Type B pancreatic cell (in vitro differentiated cells): ENCODE data around the gene ADCY5. TPM values are rescaled to one million over a fixed set of nuclear protein-coding genes. Genes with fewer than 3 reads are reported as not detected.

ENCODE experiments used
- DNase-seq: peaks from one replicate; pipeline ENCODE4 v3.0.0; 2021; ENCODE audit warnings: mixed read lengths; ENCODE audit not compliant: unreplicated experiment; ENCODE audit errors: extremely low spot score
- H3K27ac Mint-ChIP-seq: 2 replicates; pipeline ENCODE4 v1.8.0; 2021; ENCODE audit warnings: mild to moderate bottlenecking, mixed read lengths
- H3K27me3 Mint-ChIP-seq: 2 replicates; pipeline ENCODE4 v1.8.0; 2021; ENCODE audit warnings: mixed read lengths
- H3K36me3 Mint-ChIP-seq: 2 replicates; pipeline ENCODE4 v1.8.0; 2021; ENCODE audit warnings: mixed read lengths
- H3K4me1 Mint-ChIP-seq: one replicate; pipeline ENCODE4 v1.8.0; 2021; ENCODE audit warnings: mixed read lengths; ENCODE audit not compliant: unreplicated experiment
- H3K4me3 Mint-ChIP-seq: 2 replicates; pipeline ENCODE4 v1.8.0; 2021; ENCODE audit warnings: mild to moderate bottlenecking, mixed read lengths
- H3K9me3 Mint-ChIP-seq: 2 replicates; pipeline ENCODE4 v1.8.0; 2021; ENCODE audit warnings: mixed read lengths
- total RNA-seq: library from RNA; stranded (reverse); gene quantifications from 2 replicates; pipeline ENCODE4 v1.2.1, GENCODE V29; 2021; ENCODE audit warnings: low replicate concordance
- TF ChIP-seq, protein P1 (sequence below): fragments of 200-600 bp; sonication (generic); conservative IDR thresholded peaks from 2 replicates; pipeline ENCODE4 v1.5.0; 2021; ENCODE audit warnings: antibody characterized with exemption, mild to moderate bottlenecking

The ADCY5 gene
- total RNA-seq, 1 donor from 2014 or later: 9.1 TPM

DNA sequence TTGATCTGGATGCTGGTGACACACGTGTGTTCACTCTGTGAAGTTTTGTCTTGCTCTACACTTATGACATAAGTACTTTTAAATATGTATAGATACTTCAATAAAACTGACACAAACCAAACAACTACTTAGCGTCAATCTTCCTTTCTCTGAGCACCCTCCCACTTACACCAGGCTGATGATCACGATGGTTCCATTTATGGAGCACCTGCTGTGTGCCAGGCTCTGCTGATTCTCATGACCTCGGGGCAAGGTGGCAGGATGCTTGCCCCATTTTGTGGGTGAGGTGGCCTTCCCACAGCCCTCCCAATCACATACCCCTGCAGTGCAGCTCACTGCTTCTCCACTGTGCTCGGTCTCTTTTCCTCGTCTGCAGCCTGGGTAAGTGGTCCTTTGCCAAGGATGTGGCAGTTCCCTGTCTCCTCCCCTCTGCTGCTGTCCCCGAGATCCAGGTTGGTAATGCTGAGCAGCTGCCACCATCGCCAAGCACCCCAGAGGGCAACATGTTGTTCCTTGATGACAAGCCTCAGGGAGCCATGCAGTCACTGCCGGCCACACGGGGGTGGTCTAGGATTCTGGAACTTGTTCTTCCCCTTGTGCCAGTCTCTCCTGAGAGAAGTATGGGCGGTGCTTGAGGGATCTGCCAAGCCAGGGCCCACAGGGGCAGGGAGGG, 20.6 kb upstream of the ADCY5 start:
- Mint-ChIP-seq H3K27me3 (peaks cover 3% of the 10 kb centered on the region), H3K9me3 (no peaks in the 10 kb centered on the region), H3K4me1 (peaks cover 8% of the 10 kb centered on the region), H3K4me3 (no peak overlapping the region), H3K27ac (no peak overlapping the region), H3K36me3 (no peaks in the 10 kb centered on the region)
- TF ChIP-seq, protein P1, sequence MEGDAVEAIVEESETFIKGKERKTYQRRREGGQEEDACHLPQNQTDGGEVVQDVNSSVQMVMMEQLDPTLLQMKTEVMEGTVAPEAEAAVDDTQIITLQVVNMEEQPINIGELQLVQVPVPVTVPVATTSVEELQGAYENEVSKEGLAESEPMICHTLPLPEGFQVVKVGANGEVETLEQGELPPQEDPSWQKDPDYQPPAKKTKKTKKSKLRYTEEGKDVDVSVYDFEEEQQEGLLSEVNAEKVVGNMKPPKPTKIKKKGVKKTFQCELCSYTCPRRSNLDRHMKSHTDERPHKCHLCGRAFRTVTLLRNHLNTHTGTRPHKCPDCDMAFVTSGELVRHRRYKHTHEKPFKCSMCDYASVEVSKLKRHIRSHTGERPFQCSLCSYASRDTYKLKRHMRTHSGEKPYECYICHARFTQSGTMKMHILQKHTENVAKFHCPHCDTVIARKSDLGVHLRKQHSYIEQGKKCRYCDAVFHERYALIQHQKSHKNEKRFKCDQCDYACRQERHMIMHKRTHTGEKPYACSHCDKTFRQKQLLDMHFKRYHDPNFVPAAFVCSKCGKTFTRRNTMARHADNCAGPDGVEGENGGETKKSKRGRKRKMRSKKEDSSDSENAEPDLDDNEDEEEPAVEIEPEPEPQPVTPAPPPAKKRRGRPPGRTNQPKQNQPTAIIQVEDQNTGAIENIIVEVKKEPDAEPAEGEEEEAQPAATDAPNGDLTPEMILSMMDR: no peak
- no peak for DNase-seq

DNA sequence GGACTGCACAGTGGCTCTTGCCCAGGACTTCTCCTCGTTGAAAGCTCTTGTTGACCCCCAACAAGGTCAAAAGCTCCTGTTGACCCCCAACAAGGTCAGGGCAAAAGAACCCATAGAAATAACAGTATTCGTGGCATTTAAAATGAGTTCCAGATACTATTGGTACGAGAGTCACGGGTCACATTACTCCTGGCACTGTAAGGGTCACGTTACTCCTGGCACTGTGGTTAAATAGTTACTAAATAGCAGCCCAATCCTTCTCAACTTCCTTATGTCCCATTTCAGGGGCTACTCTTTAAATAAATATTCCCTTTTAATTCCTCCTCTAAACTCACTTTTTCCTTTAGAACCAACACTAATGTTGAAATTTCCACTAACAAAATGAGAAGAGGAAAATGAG, 18.2 kb upstream of the ADCY5 start:
- Mint-ChIP-seq H3K9me3 (no peaks in the 10 kb centered on the region), H3K4me1 (peaks cover 8% of the 10 kb centered on the region), H3K4me3 (no peak overlapping the region), H3K27ac (no peak overlapping the region), H3K36me3 (no peaks in the 10 kb centered on the region), H3K27me3 (peaks cover 10% of the 10 kb centered on the region)
- TF ChIP-seq, protein P1: no peak
- DNase-seq: no peak

DNA sequence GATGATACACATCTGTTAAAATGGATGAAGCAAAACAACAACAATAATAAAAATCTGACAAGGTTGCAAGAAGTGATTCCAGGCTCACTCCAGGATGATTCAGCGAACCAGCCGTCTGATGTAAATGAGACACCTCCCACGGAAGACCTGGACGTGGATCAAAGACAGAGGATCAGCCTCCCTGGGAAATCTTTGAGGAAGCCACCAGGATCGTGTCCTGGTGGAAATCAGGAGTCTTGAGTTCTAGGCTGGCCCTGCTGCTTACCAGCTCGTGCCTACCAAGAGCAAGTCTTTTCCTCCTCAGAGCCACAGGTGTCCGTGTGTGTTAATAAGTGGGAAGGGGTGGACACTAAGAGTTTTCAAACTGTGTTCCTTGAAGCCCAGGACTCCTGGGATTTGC, 15.3 kb upstream of the ADCY5 start:
- peaks cover 21% of the 10 kb centered on the region for H3K27me3 Mint-ChIP-seq
- H3K4me1 Mint-ChIP-seq: peaks cover 18% of the 10 kb centered on the region
- DNase-seq: no peak
- H3K9me3 Mint-ChIP-seq: no peaks in the 10 kb centered on the region
- H3K36me3 Mint-ChIP-seq: no peaks in the 10 kb centered on the region
- no peak overlapping the region for H3K27ac Mint-ChIP-seq
- no peak overlapping the region for H3K4me3 Mint-ChIP-seq
- TF ChIP-seq, protein P1: no peak

GRCh38 chr3:123459862-123460261, 11.0 kb upstream of the ADCY5 start:
- no peaks in the 10 kb centered on the region for H3K36me3 Mint-ChIP-seq
- H3K27ac Mint-ChIP-seq: no peak overlapping the region
- H3K27me3 Mint-ChIP-seq: peaks cover 25% of the 10 kb centered on the region
- TF ChIP-seq, protein P1: no peak
- DNase-seq: no peak
- H3K4me3 Mint-ChIP-seq: no peak overlapping the region
- H3K4me1 Mint-ChIP-seq: peaks cover 11% of the 10 kb centered on the region
- H3K9me3 Mint-ChIP-seq: no peaks in the 10 kb centered on the region

- Mint-ChIP-seq H3K27ac (no peak overlapping the region), H3K9me3 (no peaks in the 10 kb centered on the region)
Observed at GRCh38 chr3:123458255-123458654, 9.4 kb upstream of the ADCY5 start.

More at GRCh38 chr3:123458255-123458654, 9.4 kb upstream of the ADCY5 start:
- TF ChIP-seq, protein P1: no peak
- H3K27me3 Mint-ChIP-seq: peaks cover 27% of the 10 kb centered on the region
- no peak overlapping the region for H3K4me3 Mint-ChIP-seq
- DNase-seq: no peak
- peaks cover 15% of the 10 kb centered on the region for H3K4me1 Mint-ChIP-seq
- no peaks in the 10 kb centered on the region for H3K36me3 Mint-ChIP-seq
